GM19238 (cell line): ENCODE data around the gene ZNF304.
A peak's percentile ranks its signal among the peaks of the same experiment; 100 is the strongest.

ENCODE experiments used
- DNase-seq: peaks from one replicate; pipeline ENCODE4 v3.0.0; 2011; ENCODE audit warnings: low spot score; ENCODE audit not compliant: insufficient read length

Gene ZNF304

DNA sequence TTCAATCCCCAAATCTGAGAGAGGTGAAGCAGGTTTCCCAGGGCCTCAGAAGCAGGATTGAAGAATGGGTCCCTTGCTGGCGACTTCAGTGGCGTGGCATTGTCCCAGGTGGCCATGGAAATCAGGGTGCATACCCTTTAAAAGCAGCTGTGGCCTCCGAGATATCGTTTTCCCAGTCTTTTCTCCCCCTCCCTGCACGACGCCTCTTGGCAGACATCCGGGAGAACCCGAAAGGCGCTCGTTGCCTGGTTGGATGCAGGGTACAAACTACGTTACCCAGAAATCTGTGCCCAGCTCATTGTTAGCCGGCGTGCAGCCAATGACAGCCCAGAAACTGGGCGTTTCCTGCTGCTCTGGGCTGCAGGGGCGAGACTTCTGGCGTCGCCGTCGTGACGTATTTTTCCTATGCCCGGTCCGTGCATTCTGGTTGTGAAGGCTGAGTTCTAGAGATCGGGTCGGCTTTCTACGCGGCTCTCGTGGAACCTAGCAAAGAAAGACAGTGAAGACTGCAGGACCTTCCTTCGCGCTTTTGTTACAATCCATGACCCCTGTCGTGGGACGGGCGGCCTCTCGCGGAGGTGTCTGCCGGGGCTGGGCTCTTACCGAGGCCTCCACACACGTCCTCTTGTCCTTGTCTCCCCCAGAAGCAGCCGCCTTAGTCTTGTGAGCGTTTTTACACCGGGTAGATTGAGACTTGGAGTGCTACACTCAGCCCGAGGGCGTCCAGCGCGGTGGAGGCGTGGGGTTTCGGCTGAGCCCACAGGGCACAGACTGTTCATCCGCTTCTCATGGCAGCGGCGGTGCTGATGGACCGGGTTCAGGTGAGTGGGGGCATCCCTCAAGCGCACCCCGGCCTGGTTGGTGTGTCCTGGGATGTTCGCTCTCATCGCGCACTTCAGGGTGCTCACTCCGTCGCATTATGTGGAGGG is at the start of gene ZNF304:
Gene ZNF304, plus strand, starts transcription at position 395 of the 929 bp plus-strand sequence. Its CDS starts 394 bp downstream, at position 789.
- DNase-seq: peak; percentile 84

- no peak for DNase-seq
Observed at GRCh38 chr19:57302020-57302465, 49.0 kb upstream of the ZNF304 start.

DNA sequence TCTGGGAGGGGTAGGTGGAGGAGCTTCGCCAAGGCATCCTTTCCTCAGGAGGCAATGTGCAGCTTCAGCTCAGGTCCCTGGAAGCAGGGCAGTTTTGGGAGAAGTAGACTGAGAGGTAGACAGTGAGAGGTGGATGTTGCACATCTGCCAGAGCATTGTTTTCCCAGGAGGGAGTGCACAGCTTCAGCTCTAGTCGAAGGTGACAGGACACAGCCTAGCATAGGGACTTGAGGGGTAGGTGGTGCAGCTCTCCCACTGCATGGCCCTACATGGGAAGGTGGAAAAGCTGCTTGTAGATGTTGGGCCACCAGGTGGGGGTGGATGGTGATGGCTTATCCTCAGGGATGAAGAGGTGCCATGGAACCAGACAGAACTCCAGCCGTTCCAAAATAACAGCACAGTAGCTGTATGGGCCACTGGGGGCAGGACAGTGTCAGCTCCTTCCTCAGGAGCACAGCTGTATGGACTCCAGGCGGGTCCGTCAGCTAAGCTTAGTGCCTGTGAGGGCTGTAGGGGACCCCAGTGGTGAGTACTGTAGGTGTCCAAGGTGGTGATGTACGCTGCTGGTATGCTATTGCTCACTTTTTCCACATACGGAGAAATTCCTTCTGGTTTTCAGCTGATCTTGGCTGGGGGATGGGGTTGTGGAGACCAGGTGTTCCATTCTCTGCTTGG is 48.2 kb upstream of the ZNF304 start:
- no peak for DNase-seq

GRCh38 chr19:57305056-57305455 is 46.0 kb upstream of the ZNF304 start:
- DNase-seq: no peak

- DNase-seq: no peak
Observed at GRCh38 chr19:57308514-57308913, 42.6 kb upstream of the ZNF304 start.

- DNase-seq: no peak
Observed at GRCh38 chr19:57310792-57311191, 40.3 kb upstream of the ZNF304 start.

- DNase-seq: no peak
Observed at GRCh38 chr19:57314146-57314545, 36.9 kb upstream of the ZNF304 start.

GRCh38 chr19:57317503-57317902 is 33.6 kb upstream of the ZNF304 start:
- DNase-seq: no peak

DNA sequence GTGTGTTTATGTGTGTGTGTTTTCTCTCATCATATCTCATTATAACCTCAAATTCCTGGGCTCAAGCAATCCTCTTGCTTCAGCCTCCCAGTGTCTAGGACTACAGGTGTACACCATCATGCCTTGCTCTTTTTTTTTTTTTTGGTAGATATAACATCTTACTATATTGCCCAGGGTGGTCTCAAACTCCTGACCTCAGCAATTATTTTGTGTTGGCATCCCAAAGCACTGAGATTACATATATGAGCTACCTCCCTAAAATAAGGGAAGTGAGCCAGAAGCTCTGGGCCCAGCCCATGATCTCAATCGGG is 31.2 kb upstream of the ZNF304 start:
- no peak for DNase-seq

- peak; percentile 97 for DNase-seq
Observed at GRCh38 chr19:57320180-57321084, 30.6 kb upstream of the ZNF304 start, which contains the start of gene ZNF543. TSS of gene ZNF543 (plus strand) at chr19:57320472. CDS start at chr19:57320854, 382 bp downstream.

DNA sequence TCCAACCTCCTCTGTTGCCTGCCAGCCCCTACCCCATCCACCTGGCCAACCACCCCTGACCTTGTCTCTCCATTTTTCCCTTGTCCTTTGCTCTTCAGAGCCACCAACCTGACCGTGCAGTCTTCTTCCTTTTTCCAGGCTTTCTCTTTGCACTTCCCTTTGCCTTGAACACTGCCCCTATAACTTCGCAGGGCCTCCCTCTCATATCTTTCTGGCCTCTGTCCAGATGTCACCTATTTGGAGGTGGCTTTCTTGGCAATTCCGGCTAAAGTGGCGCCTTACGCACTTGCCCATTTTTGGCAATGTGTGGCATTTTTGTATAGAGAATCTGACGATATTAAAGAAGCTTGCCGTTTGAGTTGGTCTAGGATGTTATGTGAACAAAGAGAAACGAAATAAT is 30.0 kb upstream of the ZNF304 start:
- no peak for DNase-seq

- no peak for DNase-seq
Observed at GRCh38 chr19:57321751-57322150, 29.3 kb upstream of the ZNF304 start.

GRCh38 chr19:57324992-57325391 is 26.1 kb upstream of the ZNF304 start:
- no peak for DNase-seq

DNA sequence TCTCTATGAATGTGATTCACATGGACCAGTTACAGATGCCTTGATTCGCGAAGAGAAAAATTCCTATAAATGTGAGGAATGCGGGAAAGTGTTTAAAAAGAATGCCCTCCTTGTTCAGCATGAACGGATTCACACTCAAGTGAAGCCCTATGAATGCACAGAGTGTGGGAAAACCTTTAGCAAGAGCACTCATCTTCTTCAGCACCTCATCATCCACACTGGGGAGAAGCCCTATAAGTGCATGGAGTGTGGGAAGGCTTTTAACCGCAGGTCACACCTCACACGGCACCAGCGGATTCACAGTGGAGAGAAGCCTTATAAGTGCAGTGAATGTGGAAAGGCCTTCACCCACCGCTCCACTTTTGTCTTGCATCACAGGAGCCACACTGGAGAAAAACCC is 23.1 kb upstream of the ZNF304 start:
- DNase-seq: no peak

DNA sequence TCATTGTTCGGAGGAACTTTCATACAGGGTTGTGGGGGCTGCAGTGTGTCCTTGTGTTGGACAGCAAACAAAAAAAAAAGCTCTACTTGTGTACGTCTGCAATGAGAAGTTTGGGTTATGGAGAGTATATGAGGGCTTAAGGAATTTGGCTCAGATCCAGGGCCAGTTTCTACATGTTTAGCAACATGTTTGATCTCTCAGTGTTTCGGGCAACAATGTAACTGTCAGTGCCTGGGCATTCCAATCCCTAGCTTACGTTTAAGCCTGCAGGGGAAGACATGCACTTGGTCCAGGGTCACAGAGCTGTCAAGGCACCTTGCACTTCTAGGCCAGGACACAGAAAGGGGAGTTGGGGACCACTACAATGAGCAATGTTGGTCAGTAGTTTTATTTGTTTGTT is 16.9 kb upstream of the ZNF304 start:
- DNase-seq: no peak

DNA sequence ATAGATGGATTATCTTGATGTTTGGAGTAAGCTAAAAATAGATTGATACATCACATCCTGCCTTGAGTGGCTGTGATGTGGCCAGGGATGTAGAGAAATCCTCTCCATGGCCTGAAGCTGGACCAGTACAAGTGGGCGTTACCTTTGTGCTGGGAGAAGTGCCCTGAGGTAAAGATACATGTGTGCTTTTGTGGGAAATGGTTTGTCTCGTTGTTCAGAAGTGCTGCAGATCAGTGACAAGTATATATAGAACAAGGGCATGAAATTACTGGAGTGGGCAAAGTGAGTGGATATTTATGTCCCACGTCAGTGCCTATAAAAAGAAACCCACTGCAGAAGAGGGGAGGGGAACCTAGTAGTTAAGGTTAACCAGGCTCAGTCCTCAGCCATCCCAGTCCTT is 12.2 kb upstream of the ZNF304 start:
- no peak for DNase-seq

DNA sequence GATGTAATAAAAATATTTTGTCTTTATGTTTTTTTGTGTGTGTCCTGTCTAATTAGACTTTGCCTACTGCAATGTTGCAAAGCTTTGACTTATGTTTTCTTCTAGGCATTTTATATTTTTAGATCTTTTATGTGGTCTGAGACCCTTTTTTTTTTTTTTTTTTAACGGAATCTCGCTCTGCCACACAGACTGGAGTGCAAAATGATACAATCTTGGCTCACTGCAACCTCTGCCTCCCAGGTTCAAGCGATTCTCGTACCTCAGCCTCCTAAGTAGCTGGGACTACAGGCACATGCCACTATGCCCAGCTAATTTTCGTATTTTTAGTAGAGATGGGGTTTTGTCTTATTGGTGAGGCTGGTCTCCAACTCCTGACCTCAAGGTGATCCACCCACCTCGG is 8.5 kb upstream of the ZNF304 start:
- no peak for DNase-seq

- no peak for DNase-seq
Observed at GRCh38 chr19:57348136-57348535, 2.9 kb upstream of the ZNF304 start.

DNA sequence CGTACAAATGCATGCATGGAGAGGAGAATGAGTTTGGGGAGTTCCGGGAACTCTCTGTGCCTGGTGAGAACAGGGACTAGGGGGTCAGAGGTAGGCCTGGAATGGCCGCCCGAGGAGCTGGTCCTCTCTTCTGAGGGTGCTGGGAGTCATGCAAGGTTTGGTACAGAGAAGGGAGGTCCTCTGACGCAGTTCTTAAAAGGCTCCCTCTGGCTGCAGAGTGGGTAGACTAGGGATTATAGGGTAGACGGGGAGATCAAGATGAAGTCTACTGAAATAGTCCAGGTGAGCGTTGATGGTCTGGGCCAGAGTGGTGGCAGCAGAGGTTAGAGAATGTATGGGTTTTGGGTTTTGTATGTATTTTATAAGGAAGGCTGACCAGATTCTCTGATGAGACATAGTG is 796 bp downstream of the ZNF304 start:
- DNase-seq: no peak

DNA sequence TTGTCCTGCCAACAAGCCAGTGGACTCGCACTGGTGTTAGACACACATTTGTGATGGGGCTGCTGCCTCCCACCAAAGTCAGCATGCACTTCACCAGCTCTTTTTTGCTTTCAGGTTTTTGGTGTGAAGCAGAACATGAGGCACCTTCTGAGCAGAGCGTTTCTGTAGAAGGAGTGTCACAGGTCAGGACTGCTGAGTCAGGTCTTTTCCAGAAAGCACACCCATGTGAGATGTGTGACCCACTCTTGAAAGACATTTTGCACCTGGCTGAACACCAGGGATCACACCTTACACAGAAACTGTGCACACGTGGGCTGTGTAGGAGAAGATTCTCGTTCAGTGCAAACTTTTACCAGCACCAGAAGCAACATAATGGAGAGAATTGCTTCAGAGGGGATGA is 4.8 kb downstream of the ZNF304 start:
- DNase-seq: no peak

GRCh38 chr19:57357406-57357805 is 6.3 kb downstream of the ZNF304 start:
- DNase-seq: no peak

DNA sequence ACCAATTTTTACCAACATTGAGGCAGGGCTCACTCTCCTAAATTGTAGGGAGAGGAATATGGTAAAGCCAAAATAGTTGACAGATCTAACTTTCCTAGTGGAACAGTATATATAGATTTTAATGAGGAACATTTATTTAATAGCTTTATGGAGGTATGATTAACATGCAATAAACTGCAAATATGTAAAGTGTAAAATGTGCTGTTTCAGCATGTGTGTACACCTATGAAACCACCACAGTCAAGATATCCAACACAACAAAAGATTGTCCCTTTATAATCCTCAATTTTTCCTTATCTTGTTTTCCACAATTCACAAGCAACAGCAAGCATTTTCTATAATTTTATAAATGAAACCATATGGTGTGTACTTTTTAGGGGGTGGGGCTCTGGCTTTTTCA is 8.2 kb downstream of the ZNF304 start:
- no peak for DNase-seq
